Epithelial cell of umbilical artery (primary cell): ENCODE measurements around the gene SERPINE3. TPM values are rescaled to one million over a fixed set of nuclear protein-coding genes. Genes with fewer than 3 reads are reported as not detected.

Experiments used
- total RNA-seq: library from RNA; depleted of rRNA; stranded (reverse); fragments of >200 nt; gene quantifications from 2 replicates; pipeline ENCODE4 v1.2.3, GENCODE V29; 2014

Gene SERPINE3
- not detected in 2 replicates for total RNA-seq

GRCh38 chr13:51339354-51339753, at the start of gene SERPINE3:
TSS of gene SERPINE3 (plus strand) at chr13:51339691. CDS start at chr13:51341092, 1,401 bp downstream.

Other genes with a start within 250 kb of the SERPINE3 start
- not detected in 2 replicates for gene C13orf42, start 228.4 kb upstream of the SERPINE3 start, total RNA-seq
- gene FAM124A, start 117.3 kb upstream of the SERPINE3 start, total RNA-seq, result 1.6 and 3.6 TPM in 2 replicates
- gene INTS6, start 113.3 kb downstream of the SERPINE3 start, total RNA-seq, result 27.6 and 46.5 TPM in 2 replicates
- gene WDFY2, start 244.8 kb downstream of the SERPINE3 start, total RNA-seq, result 1.3 and 2.1 TPM in 2 replicates